GM12892 (cell line): ENCODE measurements around the gene ARNT2.

Experiments used
- DNase-seq: peaks from one replicate; pipeline ENCODE4 v3.0.0; 2011; ENCODE audit not compliant: insufficient read length
- FAIRE-seq: peaks from 2 replicates; lab custom pipeline; 2011; peaks lifted over from hg19 to GRCh38; lab: Jason Lieb, UNC
- POLR2A ChIP-seq: IDR thresholded peaks from 2 replicates; pipeline ENCODE4 v1.6.1; 2011; ENCODE audit warnings: low read depth, low read length, control low read depth
- POLR2AphosphoS5 ChIP-seq: IDR thresholded peaks from 2 replicates; pipeline ENCODE4 v1.6.1; 2011; ENCODE audit warnings: low read depth, low read length, control low read depth
- TAF1 ChIP-seq: IDR thresholded peaks from 2 replicates; pipeline ENCODE4 v1.6.1; 2011; ENCODE audit warnings: low read depth, mild to moderate bottlenecking, control low read depth, low read length, borderline replicate concordance

ARNT2 gene

DNA sequence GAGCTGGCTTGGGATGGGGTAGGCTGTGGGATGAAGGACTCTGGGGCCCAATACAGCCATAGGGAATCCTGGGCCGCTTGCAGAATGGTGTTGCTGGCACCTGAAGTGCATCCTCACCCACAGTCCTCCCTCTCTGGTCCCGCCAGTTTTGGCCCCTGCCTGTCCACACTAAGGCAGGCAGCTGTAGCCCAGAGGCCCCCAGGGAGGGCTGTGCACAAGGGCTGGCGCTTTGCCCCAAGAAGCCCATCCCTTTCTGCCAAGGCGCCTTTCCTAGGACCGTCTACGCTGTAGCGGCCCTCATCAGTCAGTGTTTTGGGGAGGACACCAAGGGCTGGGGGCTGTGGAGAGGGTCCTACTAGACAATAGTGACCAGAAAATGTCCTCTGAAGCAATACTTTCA is 174.7 kb downstream of the ARNT2 start:
- FAIRE-seq = no peak
- TF ChIP-seq POLR2A (no peak), POLR2AphosphoS5 (no peak), TAF1 (no peak)
- no peak for DNase-seq

DNA sequence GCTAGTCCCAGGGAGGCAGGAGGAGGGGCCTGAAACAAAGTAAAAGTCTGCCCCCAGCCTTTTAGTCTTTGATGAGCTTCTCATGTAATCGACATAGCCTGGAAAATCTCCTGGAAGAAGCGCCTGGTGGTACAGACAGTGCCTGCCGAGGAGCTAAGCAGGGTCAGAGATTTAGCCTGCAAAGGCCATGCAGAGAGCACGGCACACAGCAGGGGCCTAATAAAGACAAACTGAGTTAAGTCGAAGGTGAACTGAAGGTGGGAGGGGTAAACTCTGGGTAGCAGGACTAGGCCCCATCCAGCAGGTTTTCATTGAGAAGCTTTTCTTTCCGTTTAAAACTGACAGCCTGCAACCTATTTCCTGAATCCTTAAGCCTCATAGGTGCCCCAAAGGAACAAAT is 175.4 kb downstream of the ARNT2 start:
- DNase-seq (no peak), FAIRE-seq (no peak)
- TF ChIP-seq TAF1 (no peak), POLR2AphosphoS5 (no peak), POLR2A (no peak)

DNA sequence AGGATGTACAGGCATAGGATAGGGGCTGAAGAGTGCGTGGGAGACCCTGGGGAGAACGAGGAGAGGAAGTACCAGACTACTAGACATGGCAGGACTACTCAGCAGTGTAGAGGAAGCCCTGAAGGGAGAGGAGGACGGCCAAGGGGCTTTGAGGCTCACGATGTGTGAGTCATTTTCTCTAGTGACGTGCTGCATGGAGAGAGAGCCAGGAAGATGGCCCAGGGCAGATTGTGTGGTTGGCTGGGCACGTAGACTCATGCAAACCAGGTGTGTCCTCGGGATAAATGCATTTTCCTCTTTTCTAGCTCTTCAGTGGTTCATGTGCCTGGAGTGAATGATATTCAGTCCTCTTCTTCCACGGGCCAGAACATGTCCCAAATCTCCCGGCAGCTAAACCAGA is 175.9 kb downstream of the ARNT2 start:
- FAIRE-seq (no peak), DNase-seq (no peak)
- TF ChIP-seq POLR2AphosphoS5 (no peak), POLR2A (no peak), TAF1 (no peak)

DNA sequence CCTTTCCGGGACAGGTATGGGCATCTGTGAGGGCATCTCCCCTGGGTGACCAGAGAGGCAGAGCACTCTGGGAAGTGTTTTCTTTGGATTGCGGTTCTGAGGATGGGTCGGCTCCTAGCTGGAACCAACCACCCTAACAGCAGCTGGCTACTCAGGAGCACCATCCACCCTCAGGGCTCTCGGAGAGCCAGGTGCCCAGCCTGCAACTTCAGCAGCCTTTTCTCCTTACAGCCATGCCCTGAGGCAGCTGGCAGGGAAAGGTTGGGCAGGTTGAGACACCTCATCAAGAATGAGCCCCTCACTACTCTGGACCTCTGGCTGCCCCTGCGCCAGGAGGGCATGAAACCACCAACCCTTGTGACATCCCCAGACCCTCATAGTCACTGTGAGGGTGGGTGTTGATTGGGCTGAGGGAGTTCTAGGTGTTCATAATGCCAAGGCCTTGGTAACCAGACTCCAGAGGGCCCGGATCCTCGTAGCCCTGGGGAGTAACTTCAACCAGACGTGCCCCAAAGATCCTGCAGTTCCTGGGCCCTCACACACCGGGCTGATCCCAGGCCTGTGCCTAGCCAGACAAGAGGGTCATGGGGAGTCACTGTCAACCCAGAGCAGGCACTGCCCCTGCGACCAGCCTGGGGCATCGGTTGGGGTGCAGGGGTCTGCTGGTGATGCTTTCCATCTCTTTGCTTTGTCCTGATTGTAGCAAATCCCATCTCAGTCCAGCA is 176.5 kb downstream of the ARNT2 start:
- FAIRE-seq = no peak
- TF ChIP-seq POLR2A = no peak
- DNase-seq = no peak

DNA sequence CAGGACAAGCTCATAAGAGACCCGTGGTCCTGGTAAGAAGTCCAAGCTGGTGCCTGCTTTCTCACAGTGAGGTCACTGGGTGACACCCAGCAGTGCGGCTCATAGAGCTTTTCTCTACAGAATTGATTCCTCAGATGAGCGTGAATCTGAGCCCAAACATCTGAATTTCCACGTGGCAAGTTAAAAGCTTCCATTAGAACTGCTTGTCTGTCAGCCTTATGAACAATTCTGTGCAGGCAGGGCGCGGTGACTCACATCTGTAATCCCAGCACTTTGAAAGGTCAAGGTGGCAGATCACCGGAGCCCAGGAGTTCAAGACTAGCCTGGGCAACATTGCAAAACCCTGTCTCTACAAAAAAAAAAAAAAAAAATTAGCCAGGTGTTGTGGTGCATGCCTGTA is 177.8 kb downstream of the ARNT2 start:
- FAIRE-seq = no peak
- TF ChIP-seq POLR2A (no peak), TAF1 (no peak), POLR2AphosphoS5 (no peak)
- no peak for DNase-seq

DNA sequence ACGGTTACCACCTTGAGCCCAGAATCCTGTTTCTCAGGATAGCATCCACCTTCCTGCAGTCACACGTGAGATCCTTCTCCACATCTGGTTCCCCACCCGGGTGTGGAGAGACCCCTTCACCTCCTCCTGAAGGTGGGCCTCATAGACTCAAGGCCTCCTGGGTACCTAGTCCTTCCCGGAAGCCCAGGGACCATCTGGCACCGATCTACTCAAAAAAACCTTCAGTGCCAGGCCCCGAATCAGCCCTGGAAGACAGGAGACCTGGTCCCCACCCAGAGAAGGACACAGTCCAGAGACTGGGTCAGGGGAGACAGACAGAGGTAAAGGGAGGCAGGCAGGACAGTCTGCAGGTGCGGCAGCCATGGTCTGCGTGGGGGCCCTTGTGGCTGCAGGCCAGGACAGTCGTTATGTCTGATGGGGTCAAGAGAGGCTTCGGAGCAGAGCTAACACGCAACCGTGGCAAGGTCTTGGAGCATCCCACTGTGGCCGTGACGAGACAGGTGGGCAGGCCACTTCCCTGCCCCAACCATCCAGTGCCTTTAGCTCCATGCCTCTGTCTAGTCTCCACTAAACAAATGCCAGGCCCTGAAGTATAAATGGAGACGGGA is 178.7 kb downstream of the ARNT2 start:
- no peak for DNase-seq
- no peak for FAIRE-seq
- TF ChIP-seq TAF1 (no peak), POLR2AphosphoS5 (no peak), POLR2A (no peak)

DNA sequence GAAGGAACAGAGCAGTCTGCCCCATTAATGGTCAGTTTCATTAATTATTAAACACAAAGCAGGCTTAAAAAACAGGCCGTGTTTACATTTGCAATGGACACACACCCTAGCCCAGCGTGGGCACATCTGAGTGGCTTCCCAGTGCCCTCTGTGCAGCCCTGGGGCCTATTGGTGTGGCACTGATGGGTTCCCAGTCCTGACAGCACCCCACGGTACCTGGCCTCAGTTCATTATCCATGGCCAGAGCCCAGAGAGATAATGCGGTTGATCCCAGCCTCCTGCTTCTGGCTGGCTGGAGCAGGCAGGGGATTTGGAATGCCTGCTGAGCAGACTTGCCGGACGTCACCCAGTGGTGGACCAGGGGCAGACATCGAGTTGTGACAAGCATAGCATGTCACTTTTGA is 180.4 kb downstream of the ARNT2 start:
- no peak for TF ChIP-seq POLR2AphosphoS5
- TF ChIP-seq POLR2A = no peak
- no peak for TF ChIP-seq TAF1
- DNase-seq = no peak
- no peak for FAIRE-seq

DNA sequence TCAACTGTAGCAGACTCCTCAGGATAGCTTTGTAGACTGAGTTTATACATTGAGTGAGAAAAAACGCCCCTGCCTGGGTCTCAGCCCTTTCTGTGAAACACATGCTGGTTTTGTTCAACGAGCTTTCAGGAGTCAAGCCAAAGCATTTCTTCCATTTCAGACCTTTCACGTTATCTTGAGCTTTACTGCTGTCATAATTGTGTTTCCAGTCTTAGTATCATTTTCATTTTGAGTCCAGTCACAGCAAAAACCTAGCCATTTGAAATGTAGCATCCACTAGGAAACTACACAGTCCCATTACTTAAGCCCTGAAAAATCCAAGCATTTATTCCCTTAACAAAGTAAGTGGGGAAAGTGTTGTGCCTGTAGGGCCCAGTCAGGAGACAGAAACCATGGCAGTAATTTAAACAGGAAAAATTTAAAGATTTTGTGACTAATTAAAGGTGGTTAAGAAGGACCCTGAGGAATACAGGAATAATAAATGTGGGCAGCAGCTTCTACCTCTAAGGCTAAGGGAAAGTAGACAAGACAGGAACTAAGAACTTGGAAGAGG is 180.9 kb downstream of the ARNT2 start:
- FAIRE-seq (no peak), DNase-seq (no peak)
- TF ChIP-seq POLR2AphosphoS5 (no peak), TAF1 (no peak), POLR2A (no peak)

DNA sequence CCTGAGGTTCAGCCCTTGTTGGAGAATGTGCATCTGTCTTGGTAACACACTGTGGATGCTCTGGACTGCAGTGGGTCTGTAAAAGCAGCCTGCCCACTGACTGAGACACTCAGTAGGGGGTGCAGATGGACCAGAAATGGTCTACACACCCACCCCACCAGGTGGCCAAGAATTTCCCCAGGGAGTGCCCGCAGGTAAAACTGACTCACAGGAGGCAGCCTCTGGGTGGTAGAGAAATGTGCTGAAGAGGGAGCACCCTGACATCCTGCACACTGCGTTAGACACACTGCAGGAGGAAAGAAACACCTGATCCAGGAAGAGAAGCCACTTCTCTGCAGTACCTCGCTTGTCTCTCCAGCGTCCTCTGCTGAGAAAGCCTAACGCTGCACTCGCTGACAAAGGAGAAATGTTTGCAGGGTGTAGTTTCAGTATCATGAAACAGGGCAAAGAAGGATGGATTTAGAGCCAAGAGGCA is 181.4 kb downstream of the ARNT2 start:
- DNase-seq = no peak
- no peak for FAIRE-seq
- no peak for TF ChIP-seq TAF1
- TF ChIP-seq POLR2A = no peak
- no peak for TF ChIP-seq POLR2AphosphoS5

DNA sequence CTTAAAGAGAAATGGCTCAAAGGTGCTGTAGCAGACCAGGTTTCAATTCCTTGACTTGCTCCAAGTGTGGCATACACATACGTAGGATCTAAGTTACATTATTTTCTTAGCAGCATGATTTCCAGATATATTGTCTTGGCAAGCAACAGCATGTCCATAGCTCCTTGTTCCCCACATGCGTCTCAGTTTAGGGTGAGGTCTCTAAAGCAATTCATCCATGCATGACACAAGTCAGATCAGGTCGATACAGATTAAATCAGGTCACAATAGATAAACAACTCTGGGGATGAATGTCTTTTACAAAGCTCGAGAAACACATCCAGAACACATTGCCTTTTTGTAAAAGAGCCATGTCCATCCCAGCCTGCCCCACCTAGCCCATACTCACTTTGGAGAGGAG is 182.0 kb downstream of the ARNT2 start:
- FAIRE-seq (no peak), DNase-seq (no peak)
- no peak for TF ChIP-seq POLR2AphosphoS5
- no peak for TF ChIP-seq POLR2A

DNA sequence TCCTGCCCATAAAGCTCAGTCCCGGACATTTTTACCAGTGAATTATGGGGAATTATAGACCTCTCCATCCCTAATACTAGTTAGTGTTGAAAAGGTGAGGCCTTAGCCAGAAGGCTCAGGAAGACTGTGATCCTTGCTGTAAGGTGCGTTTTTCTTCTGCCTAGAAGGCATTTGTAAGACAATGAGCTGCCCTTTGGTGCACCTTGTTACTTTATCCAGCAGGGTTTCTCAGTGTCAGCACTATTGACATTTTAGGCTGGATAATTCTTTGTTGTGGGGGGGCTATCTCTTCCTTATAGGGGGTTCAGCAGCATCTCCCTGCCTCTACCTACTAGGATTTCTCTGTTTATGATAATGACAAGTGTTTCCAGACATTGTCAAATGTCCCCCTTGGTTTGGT is 182.8 kb downstream of the ARNT2 start:
- FAIRE-seq (no peak), DNase-seq (no peak)
- TF ChIP-seq TAF1 = no peak
- TF ChIP-seq POLR2A = no peak
- no peak for TF ChIP-seq POLR2AphosphoS5

DNA sequence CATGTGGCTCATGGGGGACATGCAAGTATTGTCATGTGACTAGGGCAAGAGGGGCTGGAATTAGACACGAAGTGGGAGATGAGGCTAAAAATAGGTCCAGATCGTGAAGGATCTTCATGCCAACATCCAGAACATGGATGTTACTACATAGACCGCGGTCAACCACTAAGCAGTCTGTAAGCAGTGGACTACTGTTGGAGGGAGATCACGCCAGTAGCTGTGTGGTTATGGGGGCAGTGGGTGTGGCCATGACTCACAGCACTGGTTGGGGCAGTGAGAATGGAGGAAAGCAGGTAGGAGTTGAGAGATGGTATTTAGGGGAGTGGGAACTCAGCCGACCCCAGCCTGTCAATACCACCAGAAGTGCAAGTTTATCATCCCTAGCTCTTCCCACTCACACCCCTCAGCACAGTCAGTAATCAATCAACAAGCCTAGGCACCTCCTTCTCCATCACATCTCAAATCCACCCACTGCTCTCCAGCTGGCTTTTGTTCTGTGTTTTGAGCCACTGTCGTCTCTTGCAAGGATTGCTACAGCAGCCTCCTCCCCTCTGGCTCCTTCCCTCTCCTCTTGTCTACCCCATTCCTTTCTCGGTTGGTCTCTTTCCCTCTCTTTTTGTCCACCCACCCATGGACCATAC is 183.8 kb downstream of the ARNT2 start:
- DNase-seq (no peak), FAIRE-seq (no peak)
- TF ChIP-seq TAF1 = no peak
- TF ChIP-seq POLR2A = no peak
- TF ChIP-seq POLR2AphosphoS5 = no peak

DNA sequence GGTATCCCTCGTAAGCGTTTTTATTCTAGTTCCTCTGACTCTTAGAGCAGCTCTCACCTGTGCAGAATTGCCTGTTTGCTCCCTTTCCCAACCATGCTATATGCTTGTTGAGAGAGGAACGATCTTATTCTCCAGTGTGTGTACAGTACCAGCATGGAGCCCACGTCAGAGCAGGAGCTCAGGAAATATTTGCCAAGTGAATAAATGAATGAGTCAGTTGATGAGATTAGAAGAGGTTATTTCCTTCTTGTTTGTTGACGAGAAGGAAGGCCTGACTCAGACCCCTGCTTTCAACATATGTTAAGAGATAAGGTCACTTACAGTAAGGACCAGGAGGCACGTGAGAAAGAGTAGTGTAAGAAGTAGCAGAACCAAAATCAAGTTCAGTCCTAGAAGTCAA is 184.6 kb downstream of the ARNT2 start:
- TF ChIP-seq TAF1 (no peak), POLR2A (no peak), POLR2AphosphoS5 (no peak)
- FAIRE-seq = no peak
- DNase-seq = no peak
